ENCODE results near the gene PIP4K2A.
A peak's percentile ranks its signal among the peaks of the same experiment; 100 is the strongest.
"Not testable (repeated sequence)": the region's sequence is repeated elsewhere in the genome, so short reads cannot be mapped to it uniquely, and the experiment has no call there.

Gene PIP4K2A

GRCh38 chr10:22719406-22720042, 5.1 kb upstream of the PIP4K2A start:
- H3K79me2 ChIP-seq (ENCODE audit: control insufficient read depth, insufficient read depth, low read length, unreplicated experiment): no peaks in the 10 kb centered on the region
- no peaks in the 10 kb centered on the region for H3K27me3 ChIP-seq (ENCODE audit: insufficient read depth, low read length)
- H3K36me3 ChIP-seq (ENCODE audit: insufficient read depth, low read length): no peaks in the 10 kb centered on the region
- H3K4me3 ChIP-seq (ENCODE audit: low read depth, low read length): no peak overlapping the region
- no peak overlapping the region for H3K27ac ChIP-seq (ENCODE audit: low read depth, low read length)
- H2AFZ ChIP-seq (ENCODE audit: low read length, unreplicated experiment): no peak overlapping the region
- peaks cover 6% of the 10 kb centered on the region for H3K4me1 ChIP-seq (ENCODE audit: control insufficient read depth, insufficient read depth, low read length, unreplicated experiment)

GRCh38 chr10:22718659-22719058, 4.3 kb upstream of the PIP4K2A start:
- not testable (repeated sequence) for H3K27me3 ChIP-seq (ENCODE audit: insufficient read depth, low read length); H3K4me3 ChIP-seq (ENCODE audit: low read depth, low read length); H3K79me2 ChIP-seq (ENCODE audit: control insufficient read depth, insufficient read depth, low read length, unreplicated experiment); H3K36me3 ChIP-seq (ENCODE audit: insufficient read depth, low read length); H3K4me1 ChIP-seq (ENCODE audit: control insufficient read depth, insufficient read depth, low read length, unreplicated experiment); H3K27ac ChIP-seq (ENCODE audit: low read depth, low read length); H2AFZ ChIP-seq (ENCODE audit: low read length, unreplicated experiment)

GRCh38 chr10:22717728-22718127, 3.4 kb upstream of the PIP4K2A start:
- Histone ChIP-seq H3K27ac (ENCODE audit: low read depth, low read length) (no peak overlapping the region), H3K79me2 (ENCODE audit: control insufficient read depth, insufficient read depth, low read length, unreplicated experiment) (peaks cover 14% of the 10 kb centered on the region), H2AFZ (ENCODE audit: low read length, unreplicated experiment) (no peak overlapping the region), H3K4me3 (ENCODE audit: low read depth, low read length) (no peak overlapping the region), H3K36me3 (ENCODE audit: insufficient read depth, low read length) (no peaks in the 10 kb centered on the region), H3K4me1 (ENCODE audit: control insufficient read depth, insufficient read depth, low read length, unreplicated experiment) (peaks cover 6% of the 10 kb centered on the region), H3K27me3 (ENCODE audit: insufficient read depth, low read length) (no peaks in the 10 kb centered on the region)

- H3K27ac ChIP-seq (ENCODE audit: low read depth, low read length): no peak overlapping the region
- no peaks in the 10 kb centered on the region for H3K27me3 ChIP-seq (ENCODE audit: insufficient read depth, low read length)
- H3K79me2 ChIP-seq (ENCODE audit: control insufficient read depth, insufficient read depth, low read length, unreplicated experiment): peaks cover 22% of the 10 kb centered on the region
- peaks cover 10% of the 10 kb centered on the region for H3K4me1 ChIP-seq (ENCODE audit: control insufficient read depth, insufficient read depth, low read length, unreplicated experiment)
- no peak overlapping the region for H3K4me3 ChIP-seq (ENCODE audit: low read depth, low read length)
- H3K36me3 ChIP-seq (ENCODE audit: insufficient read depth, low read length): no peaks in the 10 kb centered on the region
- H2AFZ ChIP-seq (ENCODE audit: low read length, unreplicated experiment): no peak overlapping the region
Measured at GRCh38 chr10:22716943-22717342, 2.6 kb upstream of the PIP4K2A start.

GRCh38 chr10:22715290-22715625, 880 bp upstream of the PIP4K2A start:
- peaks cover 37% of the 10 kb centered on the region for H3K79me2 ChIP-seq (ENCODE audit: control insufficient read depth, insufficient read depth, low read length, unreplicated experiment)
- peak overlapping the region; percentile 85 for H3K4me3 ChIP-seq (ENCODE audit: low read depth, low read length)
- no peak overlapping the region for H2AFZ ChIP-seq (ENCODE audit: low read length, unreplicated experiment)
- H3K4me1 ChIP-seq (ENCODE audit: control insufficient read depth, insufficient read depth, low read length, unreplicated experiment): peaks cover 21% of the 10 kb centered on the region
- no peaks in the 10 kb centered on the region for H3K27me3 ChIP-seq (ENCODE audit: insufficient read depth, low read length)
- no peak overlapping the region for H3K27ac ChIP-seq (ENCODE audit: low read depth, low read length)
- no peaks in the 10 kb centered on the region for H3K36me3 ChIP-seq (ENCODE audit: insufficient read depth, low read length)

- Histone ChIP-seq H3K27me3 (ENCODE audit: insufficient read depth, low read length) (no peaks in the 10 kb centered on the region), H3K4me1 (ENCODE audit: control insufficient read depth, insufficient read depth, low read length, unreplicated experiment) (peaks cover 21% of the 10 kb centered on the region), H2AFZ (ENCODE audit: low read length, unreplicated experiment) (peak overlapping the region; percentile 80), H3K27ac (ENCODE audit: low read depth, low read length) (peak overlapping the region; percentile 49; the same call in 1 of the 2 replicates), H3K4me3 (ENCODE audit: low read depth, low read length) (peak overlapping the region; percentile 97), H3K79me2 (ENCODE audit: control insufficient read depth, insufficient read depth, low read length, unreplicated experiment) (peaks cover 50% of the 10 kb centered on the region), H3K36me3 (ENCODE audit: insufficient read depth, low read length) (no peaks in the 10 kb centered on the region)
Measured at GRCh38 chr10:22713853-22714478, 412 bp downstream of the PIP4K2A start.

GRCh38 chr10:22712956-22713852, 1.2 kb downstream of the PIP4K2A start:
- Histone ChIP-seq H3K27ac (ENCODE audit: low read depth, low read length) (peak overlapping the region; percentile 44), H2AFZ (ENCODE audit: low read length, unreplicated experiment) (peak overlapping the region; percentile 80), H3K79me2 (ENCODE audit: control insufficient read depth, insufficient read depth, low read length, unreplicated experiment) (peaks cover 56% of the 10 kb centered on the region)

GRCh38 chr10:22712211-22712955, 2.0 kb downstream of the PIP4K2A start:
- Histone ChIP-seq H3K79me2 (ENCODE audit: control insufficient read depth, insufficient read depth, low read length, unreplicated experiment) (peaks cover 64% of the 10 kb centered on the region), H3K36me3 (ENCODE audit: insufficient read depth, low read length) (no peaks in the 10 kb centered on the region), H3K27me3 (ENCODE audit: insufficient read depth, low read length) (no peaks in the 10 kb centered on the region), H3K27ac (ENCODE audit: low read depth, low read length) (peak overlapping the region; percentile 44), H2AFZ (ENCODE audit: low read length, unreplicated experiment) (no peak overlapping the region), H3K4me1 (ENCODE audit: control insufficient read depth, insufficient read depth, low read length, unreplicated experiment) (peaks cover 21% of the 10 kb centered on the region), H3K4me3 (ENCODE audit: low read depth, low read length) (peak overlapping the region; percentile 97)

More at GRCh38 chr10:22712956-22713852, 1.2 kb downstream of the PIP4K2A start:
- Histone ChIP-seq H3K4me3 (ENCODE audit: low read depth, low read length) (peak overlapping the region; percentile 97), H3K27me3 (ENCODE audit: insufficient read depth, low read length) (no peaks in the 10 kb centered on the region), H3K36me3 (ENCODE audit: insufficient read depth, low read length) (no peaks in the 10 kb centered on the region), H3K4me1 (ENCODE audit: control insufficient read depth, insufficient read depth, low read length, unreplicated experiment) (peaks cover 21% of the 10 kb centered on the region)

- Histone ChIP-seq H3K27ac (ENCODE audit: low read depth, low read length) (no peak overlapping the region), H3K4me1 (ENCODE audit: control insufficient read depth, insufficient read depth, low read length, unreplicated experiment) (peaks cover 21% of the 10 kb centered on the region), H3K27me3 (ENCODE audit: insufficient read depth, low read length) (no peaks in the 10 kb centered on the region), H3K36me3 (ENCODE audit: insufficient read depth, low read length) (no peaks in the 10 kb centered on the region), H2AFZ (ENCODE audit: low read length, unreplicated experiment) (no peak overlapping the region), H3K4me3 (ENCODE audit: low read depth, low read length) (no peak overlapping the region), H3K79me2 (ENCODE audit: control insufficient read depth, insufficient read depth, low read length, unreplicated experiment) (peaks cover 73% of the 10 kb centered on the region)
Measured at GRCh38 chr10:22711373-22711772, 3.0 kb downstream of the PIP4K2A start.

GRCh38 chr10:22710139-22710745, 4.1 kb downstream of the PIP4K2A start:
- no peaks in the 10 kb centered on the region for H3K36me3 ChIP-seq (ENCODE audit: insufficient read depth, low read length)
- H3K4me1 ChIP-seq (ENCODE audit: control insufficient read depth, insufficient read depth, low read length, unreplicated experiment): peaks cover 21% of the 10 kb centered on the region
- no peak overlapping the region for H3K27ac ChIP-seq (ENCODE audit: low read depth, low read length)
- no peak overlapping the region for H3K4me3 ChIP-seq (ENCODE audit: low read depth, low read length)
- H3K79me2 ChIP-seq (ENCODE audit: control insufficient read depth, insufficient read depth, low read length, unreplicated experiment): peaks cover 81% of the 10 kb centered on the region
- H3K27me3 ChIP-seq (ENCODE audit: insufficient read depth, low read length): no peaks in the 10 kb centered on the region
- H2AFZ ChIP-seq (ENCODE audit: low read length, unreplicated experiment): no peak overlapping the region

All from ACC112 (cell line).